Fibroblast of villous mesenchyme (primary cell): Measurements from ENCODE around the gene MORC2. TPM values are rescaled to one million over a fixed set of nuclear protein-coding genes. Genes with fewer than 3 reads are reported as not detected.

Source experiments
- DNase-seq: peaks from one replicate; pipeline ENCODE4 v3.0.0-alpha.2; 2010; ENCODE audit warnings: low read depth
- H3K4me3 ChIP-seq: 2 replicates; pipeline ENCODE4 v1.5.1; 2011; ENCODE audit warnings: low read depth, mild to moderate bottlenecking, low read length
- total RNA-seq: library from RNA; depleted of rRNA; stranded (reverse); fragments of >200 nt; gene quantifications from 2 replicates; pipeline ENCODE4 v1.2.3, GENCODE V29; 2012
- TF ChIP-seq, protein P1 (sequence below): IDR thresholded peaks from 2 replicates; pipeline ENCODE4 v1.5.1; 2012; ENCODE audit warnings: low read depth, mild to moderate bottlenecking, low read length; ENCODE audit not compliant: insufficient read depth

Gene MORC2
- total RNA-seq, 1 donor = 24.2 TPM

DNA sequence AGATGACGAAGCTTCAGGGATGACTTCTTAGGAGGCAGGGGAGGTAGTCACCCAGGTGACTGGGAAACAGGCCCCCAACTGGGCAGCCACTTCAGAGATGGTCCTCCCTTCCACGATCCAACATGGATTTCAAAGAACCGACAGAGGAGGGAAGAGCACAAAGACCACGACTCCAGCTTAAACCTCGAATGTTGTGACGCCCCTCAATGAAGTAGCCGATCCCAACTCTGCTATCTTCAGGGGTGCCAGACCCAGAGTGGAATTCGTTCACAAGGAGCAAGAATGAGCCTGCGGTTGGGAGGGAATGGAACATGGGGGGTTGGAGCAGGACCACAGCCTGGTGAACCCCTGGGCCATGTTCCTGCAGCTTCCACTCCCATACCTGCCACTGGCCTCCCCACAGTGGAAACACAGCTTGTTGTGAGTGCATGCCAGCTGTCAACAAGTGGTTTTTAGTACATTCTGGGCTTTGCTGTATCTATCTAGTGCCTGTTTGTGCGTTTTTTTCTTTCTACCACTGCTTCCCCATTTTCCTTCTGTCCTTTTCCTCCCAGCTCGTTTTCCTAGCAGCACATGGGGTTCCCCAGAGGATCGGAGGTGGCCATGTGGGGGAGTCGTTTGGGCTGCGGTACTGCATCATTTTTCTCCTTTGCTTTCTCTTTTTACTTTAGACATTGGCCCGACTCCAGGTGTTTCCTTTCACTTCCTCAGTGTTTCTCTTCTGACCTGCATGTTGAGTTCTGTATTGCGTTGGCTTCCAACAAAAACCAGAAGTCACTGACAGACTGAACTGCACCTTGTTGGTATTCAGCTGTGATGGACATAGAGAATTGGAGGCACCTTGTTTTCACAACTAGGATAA is 65.8 kb downstream of the MORC2 start:
- peak; percentile 16 for DNase-seq
- TF ChIP-seq, protein P1, sequence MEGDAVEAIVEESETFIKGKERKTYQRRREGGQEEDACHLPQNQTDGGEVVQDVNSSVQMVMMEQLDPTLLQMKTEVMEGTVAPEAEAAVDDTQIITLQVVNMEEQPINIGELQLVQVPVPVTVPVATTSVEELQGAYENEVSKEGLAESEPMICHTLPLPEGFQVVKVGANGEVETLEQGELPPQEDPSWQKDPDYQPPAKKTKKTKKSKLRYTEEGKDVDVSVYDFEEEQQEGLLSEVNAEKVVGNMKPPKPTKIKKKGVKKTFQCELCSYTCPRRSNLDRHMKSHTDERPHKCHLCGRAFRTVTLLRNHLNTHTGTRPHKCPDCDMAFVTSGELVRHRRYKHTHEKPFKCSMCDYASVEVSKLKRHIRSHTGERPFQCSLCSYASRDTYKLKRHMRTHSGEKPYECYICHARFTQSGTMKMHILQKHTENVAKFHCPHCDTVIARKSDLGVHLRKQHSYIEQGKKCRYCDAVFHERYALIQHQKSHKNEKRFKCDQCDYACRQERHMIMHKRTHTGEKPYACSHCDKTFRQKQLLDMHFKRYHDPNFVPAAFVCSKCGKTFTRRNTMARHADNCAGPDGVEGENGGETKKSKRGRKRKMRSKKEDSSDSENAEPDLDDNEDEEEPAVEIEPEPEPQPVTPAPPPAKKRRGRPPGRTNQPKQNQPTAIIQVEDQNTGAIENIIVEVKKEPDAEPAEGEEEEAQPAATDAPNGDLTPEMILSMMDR = no peak
- no peak overlapping the region for H3K4me3 ChIP-seq

DNA sequence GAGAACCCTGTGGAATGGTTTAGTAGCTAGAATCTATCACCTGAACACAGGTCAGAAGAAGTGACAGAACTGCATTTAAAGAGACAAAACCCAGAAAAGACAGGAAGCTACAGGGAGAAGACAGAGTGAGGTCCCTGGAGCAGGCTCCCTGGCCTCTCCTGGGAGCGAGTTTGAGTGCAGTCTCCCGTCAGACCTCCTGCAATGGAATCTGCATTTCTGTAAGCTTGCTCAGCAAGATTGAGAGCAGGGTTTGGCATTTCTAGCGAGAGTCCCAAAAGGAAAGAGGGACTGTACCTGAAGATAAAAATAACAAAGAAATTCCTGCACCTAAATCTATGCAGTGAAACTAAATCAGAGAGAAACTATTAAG is 74.2 kb downstream of the MORC2 start:
- H3K4me3 ChIP-seq = no peak overlapping the region
- TF ChIP-seq, protein P1 = no peak
- no peak for DNase-seq

DNA sequence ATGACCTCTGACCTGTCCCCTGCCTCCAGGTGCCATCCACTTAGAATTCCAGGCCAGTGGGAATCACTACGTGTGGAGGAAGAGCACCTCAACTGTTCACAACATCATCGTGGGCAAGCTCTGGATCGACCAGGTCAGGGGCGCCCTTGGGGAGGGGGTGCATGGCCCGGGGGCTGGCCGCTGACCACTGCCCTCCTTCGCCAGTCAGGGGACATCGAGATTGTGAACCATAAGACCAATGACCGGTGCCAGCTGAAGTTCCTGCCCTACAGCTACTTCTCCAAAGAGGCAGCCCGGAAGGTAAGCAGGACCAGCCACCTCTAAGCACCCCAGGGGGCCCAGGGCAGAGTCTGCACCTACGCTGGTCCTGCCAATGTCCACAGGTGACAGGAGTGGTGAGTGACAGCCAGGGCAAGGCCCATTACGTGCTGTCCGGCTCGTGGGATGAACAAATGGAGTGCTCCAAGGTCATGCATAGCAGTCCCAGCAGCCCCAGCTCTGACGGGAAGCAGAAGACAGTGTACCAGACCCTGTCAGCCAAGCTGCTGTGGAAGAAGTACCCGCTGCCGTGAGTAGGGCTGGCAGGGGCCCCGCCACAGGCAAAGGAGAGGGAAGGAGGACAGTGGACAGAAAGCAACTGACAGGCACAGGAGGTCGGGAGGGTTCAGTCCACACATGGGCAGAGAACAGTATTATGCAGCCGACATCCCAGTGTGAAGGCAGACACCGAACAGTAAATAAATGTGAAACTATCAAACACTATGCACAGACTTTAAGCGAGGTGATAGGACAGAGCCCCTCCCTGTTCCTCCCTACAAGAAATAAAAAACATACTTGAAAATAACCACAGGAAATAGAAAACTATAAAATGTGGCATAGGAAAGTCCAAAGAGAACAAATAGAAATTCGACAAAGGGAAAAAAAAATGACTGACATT is 74.9 kb downstream of the MORC2 start:
- DNase-seq = no peak
- H3K4me3 ChIP-seq = no peak overlapping the region
- TF ChIP-seq, protein P1 = no peak

DNA sequence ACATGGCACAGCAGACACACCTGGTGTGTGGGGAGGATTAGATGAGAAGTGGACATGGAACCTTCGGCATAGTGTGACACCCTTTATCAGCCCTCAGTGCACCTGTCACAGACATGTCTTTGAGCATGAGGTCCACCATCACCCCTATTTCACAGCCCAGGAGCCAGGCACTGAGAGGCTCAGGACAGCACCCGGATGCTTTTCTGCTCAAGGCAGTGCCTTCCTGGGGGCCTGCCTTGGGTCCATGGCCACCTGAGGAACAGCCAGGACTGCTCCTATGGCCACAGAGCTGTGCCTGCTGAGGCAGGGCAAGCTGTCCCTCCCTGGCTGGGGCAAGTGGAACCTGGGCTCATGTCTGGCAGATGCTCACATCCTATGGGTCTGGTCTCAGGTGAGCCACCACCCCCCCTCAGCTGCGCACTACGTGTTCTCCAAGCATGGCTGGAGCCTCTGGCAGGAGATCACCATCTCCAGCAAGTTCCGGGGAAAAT is 75.8 kb downstream of the MORC2 start:
- no peak overlapping the region for H3K4me3 ChIP-seq
- DNase-seq = no peak
- TF ChIP-seq, protein P1 = no peak

DNA sequence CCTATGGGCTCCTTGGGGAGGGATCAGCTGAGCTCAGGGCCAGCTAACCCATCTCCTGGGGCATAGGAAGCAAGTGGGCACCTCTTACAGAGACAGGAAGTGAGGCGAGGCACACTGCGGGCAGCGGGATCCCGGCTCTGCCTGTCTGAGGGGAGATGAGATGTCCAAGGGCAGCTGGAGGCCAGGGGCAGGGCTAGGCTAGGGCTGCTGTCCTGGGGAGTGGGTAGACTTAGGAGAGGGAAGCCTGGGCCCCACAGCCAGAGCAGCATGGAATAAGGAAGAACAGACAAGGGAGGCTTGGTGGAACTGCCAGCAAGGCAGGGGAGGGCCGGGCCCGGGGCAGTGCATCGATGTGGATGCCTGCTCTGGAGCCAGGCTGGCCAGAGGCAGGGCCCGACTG is 76.3 kb downstream of the MORC2 start:
- DNase-seq = no peak
- TF ChIP-seq, protein P1 = no peak
- no peak overlapping the region for H3K4me3 ChIP-seq

DNA sequence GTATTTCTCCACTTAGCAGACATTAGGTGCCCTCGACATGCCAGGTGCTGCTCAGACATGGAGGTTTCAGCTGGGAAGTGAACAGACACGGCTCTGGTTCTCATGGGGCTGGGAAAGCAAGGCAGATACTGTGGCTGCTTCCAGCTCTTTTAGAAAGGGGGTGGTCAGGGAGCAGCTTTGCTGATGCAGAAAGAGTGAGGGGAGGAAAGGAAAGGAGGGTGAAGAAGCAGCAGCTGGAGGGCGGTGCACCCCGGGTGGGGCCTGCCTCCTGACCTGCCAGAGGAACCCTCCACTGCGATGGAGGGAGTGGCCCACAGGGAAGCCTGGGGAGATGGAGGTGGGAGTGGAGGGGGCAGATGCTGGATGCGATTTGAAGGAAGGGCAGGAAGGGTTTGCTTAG is 76.8 kb downstream of the MORC2 start:
- TF ChIP-seq, protein P1 = no peak
- DNase-seq = no peak
- H3K4me3 ChIP-seq = no peak overlapping the region
